H9 (cell line): ENCODE data around the gene MRGPRF. TPM values are rescaled to one million over a fixed set of nuclear protein-coding genes. Genes with fewer than 3 reads are reported as not detected.

Experiments
- DNase-seq: peaks from one replicate; pipeline ENCODE4 v3.0.0-alpha.2; 2017
- H2AFZ ChIP-seq: one replicate; pipeline ENCODE4 v1.6.1; 2013; ENCODE audit warnings: mild to moderate bottlenecking, low read length, control low read depth, moderate library complexity
- H2AK5ac ChIP-seq: 2 replicates; pipeline ENCODE4 v1.6.1; 2013; ENCODE audit warnings: low read length, control low read depth, mixed read lengths; ENCODE audit not compliant: insufficient read length
- H2BK120ac ChIP-seq: one replicate; pipeline ENCODE4 v1.6.1; 2013; ENCODE audit warnings: low read depth, mild to moderate bottlenecking, low read length, control low read depth, inconsistent platforms; ENCODE audit not compliant: poor library complexity, severe bottlenecking
- H2BK12ac ChIP-seq: 2 replicates; pipeline ENCODE4 v1.6.1; 2013; ENCODE audit warnings: low read length, control low read depth, mixed read lengths, low read depth; ENCODE audit not compliant: insufficient read length
- H2BK15ac ChIP-seq: 2 replicates; pipeline ENCODE4 v1.6.1; 2013; ENCODE audit warnings: low read depth, low read length, control low read depth
- H2BK20ac ChIP-seq: one replicate; pipeline ENCODE4 v1.6.1; 2013; ENCODE audit warnings: low read depth, mild to moderate bottlenecking, low read length, control low read depth, inconsistent platforms; ENCODE audit not compliant: poor library complexity, severe bottlenecking
- H2BK5ac ChIP-seq: 2 replicates; pipeline ENCODE4 v1.6.1; 2013; ENCODE audit warnings: low read length, control low read depth, mixed read lengths; ENCODE audit not compliant: insufficient read length
- H3K14ac ChIP-seq: 2 replicates; pipeline ENCODE4 v1.6.1; 2013; ENCODE audit warnings: low read length, control low read depth; ENCODE audit not compliant: insufficient read depth
- H3K18ac ChIP-seq: 2 replicates; pipeline ENCODE4 v1.6.1; 2013; ENCODE audit warnings: low read depth, mild to moderate bottlenecking, mixed read lengths, low read length, control low read depth; ENCODE audit not compliant: insufficient read length
- H3K23ac ChIP-seq: 2 replicates; pipeline ENCODE4 v1.6.1; 2013; ENCODE audit warnings: low read length, control low read depth, mixed read lengths, low read depth; ENCODE audit not compliant: insufficient read length
- H3K23me2 ChIP-seq: 2 replicates; pipeline ENCODE4 v1.6.1; 2013; ENCODE audit warnings: low read depth, mild to moderate bottlenecking, mixed read lengths, low read length, control low read depth; ENCODE audit not compliant: insufficient read length, poor library complexity, severe bottlenecking
- H3K27ac ChIP-seq: 2 replicates; pipeline ENCODE4 v1.5.1; 2013; ENCODE audit warnings: low read length, control low read depth, mixed read lengths, low read depth; ENCODE audit not compliant: insufficient read length
- H3K27me3 ChIP-seq: 2 replicates; pipeline ENCODE4 v1.6.1; 2013; ENCODE audit warnings: low read length, control low read depth, inconsistent platforms; ENCODE audit not compliant: insufficient read depth
- H3K4ac ChIP-seq: 2 replicates; pipeline ENCODE4 v1.6.1; 2013; ENCODE audit warnings: low read depth, mild to moderate bottlenecking, control low read depth, inconsistent platforms, low read length, moderate library complexity
- H3K4me1 ChIP-seq: 2 replicates; pipeline ENCODE4 v1.6.1; 2013; ENCODE audit warnings: low read length, control low read depth, inconsistent platforms; ENCODE audit not compliant: insufficient read depth
- H3K4me2 ChIP-seq: 2 replicates; pipeline ENCODE4 v1.6.1; 2013; ENCODE audit warnings: low read length, control low read depth, mixed read lengths; ENCODE audit not compliant: insufficient read length, insufficient read depth
- H3K56ac ChIP-seq: 2 replicates; pipeline ENCODE4 v1.6.1; 2013; ENCODE audit warnings: low read depth, mild to moderate bottlenecking, mixed read lengths, low read length, control low read depth; ENCODE audit not compliant: insufficient read length
- H3K79me1 ChIP-seq: 2 replicates; pipeline ENCODE4 v1.6.1; 2013; ENCODE audit warnings: low read depth, mild to moderate bottlenecking, moderate library complexity, low read length, control low read depth, inconsistent platforms; ENCODE audit not compliant: insufficient read depth, poor library complexity, severe bottlenecking
- H3K79me2 ChIP-seq: 2 replicates; pipeline ENCODE4 v1.6.1; 2013; ENCODE audit warnings: low read length, control low read depth, inconsistent platforms; ENCODE audit not compliant: insufficient read depth
- H3K9ac ChIP-seq: 2 replicates; pipeline ENCODE4 v1.6.1; 2013; ENCODE audit warnings: low read length, control low read depth, mixed read lengths; ENCODE audit not compliant: insufficient read length; ENCODE audit errors: extremely low read depth
- H3K9me3 ChIP-seq: one replicate; pipeline ENCODE4 v1.6.1; 2013; ENCODE audit warnings: low read depth, low read length, inconsistent platforms; ENCODE audit not compliant: control insufficient read depth
- H3T11ph ChIP-seq: one replicate; pipeline ENCODE4 v1.6.1; 2013; ENCODE audit warnings: mild to moderate bottlenecking, low read length, control low read depth, inconsistent platforms
- H4K20me1 ChIP-seq: one replicate; pipeline ENCODE4 v1.6.1; 2013; ENCODE audit not compliant: control insufficient read depth, insufficient read length, insufficient read depth
- H4K5ac ChIP-seq: 2 replicates; pipeline ENCODE4 v1.6.1; 2013; ENCODE audit warnings: low read depth, mild to moderate bottlenecking, mixed read lengths, low read length, control low read depth; ENCODE audit not compliant: insufficient read length
- H4K8ac ChIP-seq: replicated peaks from 2 replicates; pipeline ENCODE4 v1.6.1; 2013; ENCODE audit warnings: low read length, control low read depth, mixed read lengths, low read depth; ENCODE audit not compliant: insufficient read length
- H4K91ac ChIP-seq: 2 replicates; pipeline ENCODE4 v1.6.1; 2013; ENCODE audit warnings: low read depth, mild to moderate bottlenecking, moderate library complexity, mixed read lengths, low read length, control low read depth; ENCODE audit not compliant: insufficient read length
- H3K27ac Mint-ChIP-seq, 3 experiments: 2 replicates in 2 of 3; 3 replicates in 1 of 3; pipeline ENCODE4 v1.8.0; 2020 to 2021; ENCODE audit warnings: mixed read lengths in 3 of 3, mild to moderate bottlenecking in 1 of 3, moderate library complexity in 1 of 3
- H3K27me3 Mint-ChIP-seq: 2 replicates; pipeline ENCODE4 v1.8.0; 2021; ENCODE audit warnings: low read depth, mild to moderate bottlenecking, moderate library complexity, mixed read lengths
- H3K36me3 Mint-ChIP-seq, 3 experiments: 2 replicates in 2 of 3; 3 replicates in 1 of 3; pipeline ENCODE4 v1.8.0; 2020 to 2021; ENCODE audit warnings: low read depth in 3 of 3, mixed read lengths in 3 of 3; ENCODE audit not compliant: insufficient read depth in 1 of 3
- H3K4me1 Mint-ChIP-seq, 2 experiments: 2 replicates each; pipeline ENCODE4 v1.8.0; 2020; ENCODE audit warnings: mixed read lengths in 2 of 2
- H3K4me3 Mint-ChIP-seq, 2 experiments: 2 replicates in 1 of 2; 3 replicates in 1 of 2; pipeline ENCODE4 v1.8.0; 2020 to 2021; ENCODE audit warnings: mild to moderate bottlenecking in 2 of 2, mixed read lengths in 2 of 2, moderate library complexity in 1 of 2
- H3K9me3 Mint-ChIP-seq, 2 experiments: 2 replicates in 1 of 2; 3 replicates in 1 of 2; pipeline ENCODE4 v1.8.0; 2020; ENCODE audit warnings: mild to moderate bottlenecking in 2 of 2, mixed read lengths in 2 of 2, moderate library complexity in 1 of 2
- WGBS: extraction: QIAGEN DNeasy Blood & Tissue Kit; methylation state at CpG from one replicate; pipeline ENCODE4 v1.1.7; 2013; ENCODE audit warnings: missing lambda C conversion rate, low lambda C conversion rate, mixed read lengths; ENCODE audit not compliant: insufficient read length; ENCODE audit errors: extremely low coverage; 5-methylcytosine and 5-hydroxymethylcytosine counted together
- total RNA-seq: library from RNA; stranded (reverse); gene quantifications from 2 replicates; pipeline ENCODE4 v1.2.1, GENCODE V29; 2021
- TF ChIP-seq, protein P1 (sequence below): fragments of 200-600 bp; sonication (generic); conservative IDR thresholded peaks from 3 replicates; pipeline ENCODE4 v1.8.0; 2021; ENCODE audit warnings: antibody characterized with exemption, mild to moderate bottlenecking

MRGPRF gene
- total RNA-seq, 1 experiment from 2014 or later = 4.0 TPM

DNA sequence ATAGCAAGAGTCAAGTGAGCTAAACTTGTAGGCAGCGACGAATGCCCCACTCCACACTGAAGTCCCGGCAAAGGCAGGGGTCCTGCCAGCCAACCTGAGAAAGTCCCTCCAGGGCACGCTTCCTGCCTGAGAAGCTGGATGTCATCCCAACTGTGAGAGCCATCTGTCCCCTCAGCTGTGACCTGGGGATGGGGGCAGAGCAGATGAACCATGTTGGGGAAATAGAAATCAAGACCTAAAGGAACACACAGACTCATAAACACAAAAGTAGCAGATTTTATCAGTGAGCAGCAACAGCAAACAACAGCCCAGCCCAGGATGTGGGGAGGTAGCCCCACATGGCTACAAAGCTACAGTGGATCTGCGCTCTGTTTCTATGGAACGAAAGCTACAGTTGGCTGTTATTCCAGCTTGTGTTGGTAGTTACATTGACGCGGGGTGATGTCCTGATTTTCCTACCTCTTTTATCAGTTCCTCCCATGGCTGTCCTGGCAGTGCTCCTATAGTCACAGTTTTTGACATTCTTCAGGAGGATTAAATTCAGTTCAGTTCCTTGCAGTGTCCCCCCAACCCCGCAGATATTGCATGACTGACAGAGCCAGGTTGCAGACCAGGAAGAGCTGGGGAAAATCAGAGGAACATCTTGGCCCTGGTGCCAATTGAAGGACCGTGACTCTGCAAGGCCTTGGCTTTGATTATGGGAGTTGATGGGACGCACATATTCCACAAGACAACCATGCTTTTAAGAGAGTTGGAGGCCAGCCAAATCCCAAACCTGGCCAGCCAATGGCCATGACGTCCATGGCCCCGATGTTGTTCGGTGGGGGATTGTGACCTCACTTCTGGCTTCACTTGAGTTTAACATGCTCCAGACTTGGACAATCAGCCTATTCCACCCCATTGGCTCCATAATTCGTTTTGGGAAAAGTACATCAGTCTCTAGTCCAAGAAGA lies 46.9 kb downstream of the MRGPRF start:
- Histone ChIP-seq H3K9me3 (no peaks in the 10 kb centered on the region), H2BK15ac (no peak overlapping the region), H3K23ac (no peak overlapping the region), H3K27ac (no peak overlapping the region), H2BK120ac (no peak overlapping the region), H4K91ac (no peak overlapping the region), H3K4me2 (no peak overlapping the region), H3K4me1 (no peaks in the 10 kb centered on the region), H4K5ac (no peak overlapping the region), H4K20me1 (no peaks in the 10 kb centered on the region), H3K79me1 (no peaks in the 10 kb centered on the region), H3K79me2 (no peaks in the 10 kb centered on the region), H2BK20ac (no peak overlapping the region), H2AK5ac (no peak overlapping the region), H3K27me3 (no peaks in the 10 kb centered on the region), H3K9ac (no peak overlapping the region), H3K23me2 (peaks cover 2% of the 10 kb centered on the region), H4K8ac (no peak overlapping the region), H3K56ac (no peak overlapping the region), H2AFZ (no peak overlapping the region), H3K14ac (no peak overlapping the region), H3K4ac (no peak overlapping the region), H2BK12ac (no peak overlapping the region), H3K18ac (no peak overlapping the region), H3T11ph (no peak overlapping the region), H2BK5ac (no peak overlapping the region)
- whole genome bisulfite sequencing = no CpG with 5 or more reads among the region's 15 CpGs
- H3K36me3 Mint-ChIP-seq = no peaks in the 10 kb centered on the region
- no peaks in the 10 kb centered on the region; the same call in 1 of the 2 replicates for H3K27me3 Mint-ChIP-seq
- peaks cover 2 to 4% of the 10 kb centered on the region in 2 experiments; a peak in 2 of 4 replicates for H3K4me1 Mint-ChIP-seq
- no peaks in the 10 kb centered on the region; a peak in 1 of 5 replicates for H3K9me3 Mint-ChIP-seq
- no peak overlapping the region for H3K4me3 Mint-ChIP-seq
- no peak for DNase-seq
- TF ChIP-seq, protein P1, sequence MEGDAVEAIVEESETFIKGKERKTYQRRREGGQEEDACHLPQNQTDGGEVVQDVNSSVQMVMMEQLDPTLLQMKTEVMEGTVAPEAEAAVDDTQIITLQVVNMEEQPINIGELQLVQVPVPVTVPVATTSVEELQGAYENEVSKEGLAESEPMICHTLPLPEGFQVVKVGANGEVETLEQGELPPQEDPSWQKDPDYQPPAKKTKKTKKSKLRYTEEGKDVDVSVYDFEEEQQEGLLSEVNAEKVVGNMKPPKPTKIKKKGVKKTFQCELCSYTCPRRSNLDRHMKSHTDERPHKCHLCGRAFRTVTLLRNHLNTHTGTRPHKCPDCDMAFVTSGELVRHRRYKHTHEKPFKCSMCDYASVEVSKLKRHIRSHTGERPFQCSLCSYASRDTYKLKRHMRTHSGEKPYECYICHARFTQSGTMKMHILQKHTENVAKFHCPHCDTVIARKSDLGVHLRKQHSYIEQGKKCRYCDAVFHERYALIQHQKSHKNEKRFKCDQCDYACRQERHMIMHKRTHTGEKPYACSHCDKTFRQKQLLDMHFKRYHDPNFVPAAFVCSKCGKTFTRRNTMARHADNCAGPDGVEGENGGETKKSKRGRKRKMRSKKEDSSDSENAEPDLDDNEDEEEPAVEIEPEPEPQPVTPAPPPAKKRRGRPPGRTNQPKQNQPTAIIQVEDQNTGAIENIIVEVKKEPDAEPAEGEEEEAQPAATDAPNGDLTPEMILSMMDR = no peak
- no peak overlapping the region for H3K27ac Mint-ChIP-seq
